ENCODE results near the gene HOXD12.

Gene HOXD12

GRCh38 chr2:176081376-176081836 lies 18.2 kb upstream of the HOXD12 start:
- DNase-seq = no peak

- DNase-seq = no peak
Observed at GRCh38 chr2:176081837-176082524, 17.6 kb upstream of the HOXD12 start.

- DNase-seq = no peak
Observed at GRCh38 chr2:176082525-176082823, 17.1 kb upstream of the HOXD12 start.

DNA sequence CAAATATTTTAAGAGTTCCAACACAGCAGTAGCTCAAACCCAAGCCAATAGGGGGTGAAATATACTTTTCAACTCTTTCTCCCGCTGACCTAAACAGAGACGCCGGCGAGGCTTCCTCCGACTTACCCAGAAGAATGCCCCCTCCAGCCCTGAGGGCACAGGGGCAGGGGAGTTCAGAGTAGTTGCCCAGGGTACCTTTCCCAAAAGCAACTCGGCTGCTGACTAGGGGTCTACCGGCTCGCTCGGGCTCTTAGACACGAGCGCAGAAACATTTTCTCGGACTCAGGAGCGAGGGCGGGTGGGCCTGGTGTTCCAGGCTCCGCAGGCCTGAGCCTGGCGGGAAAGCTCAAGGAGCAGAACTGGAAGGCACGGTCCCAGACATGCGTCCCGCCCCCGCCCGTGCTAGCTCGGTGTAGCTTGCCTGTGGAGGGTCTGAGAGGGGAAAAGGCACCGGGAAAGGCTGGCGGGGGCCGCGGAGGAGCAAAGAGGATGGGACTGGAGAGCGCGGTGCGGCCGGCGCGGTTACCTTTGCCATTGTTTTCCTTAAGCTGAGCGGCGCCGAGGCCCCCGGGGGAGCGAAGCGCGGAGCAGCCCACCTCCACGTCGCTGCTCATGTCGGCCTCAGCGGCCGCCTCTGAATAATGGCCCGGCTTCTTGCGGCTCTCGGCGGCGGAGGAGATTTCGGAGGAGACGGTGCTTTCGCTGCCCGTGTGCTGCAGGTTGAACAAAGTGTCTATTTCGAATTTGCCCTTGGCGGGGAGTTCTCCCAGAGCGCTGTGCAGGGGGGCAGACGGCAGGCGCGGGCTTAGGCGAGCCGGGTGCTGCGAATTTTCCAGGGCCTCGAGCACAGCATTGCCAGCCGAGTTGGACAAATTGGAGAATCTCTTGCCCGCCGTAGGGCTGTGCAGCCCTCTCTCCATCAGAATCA lies 16.5 kb upstream of the HOXD12 start:
- no peak for DNase-seq

- DNase-seq = no peak
Observed at GRCh38 chr2:176083796-176084261, 15.8 kb upstream of the HOXD12 start, which contains the start of gene EVX2. Gene EVX2 (minus strand): TSS chr2:176083962. CDS start chr2:176083776, 186 bp downstream.

DNA sequence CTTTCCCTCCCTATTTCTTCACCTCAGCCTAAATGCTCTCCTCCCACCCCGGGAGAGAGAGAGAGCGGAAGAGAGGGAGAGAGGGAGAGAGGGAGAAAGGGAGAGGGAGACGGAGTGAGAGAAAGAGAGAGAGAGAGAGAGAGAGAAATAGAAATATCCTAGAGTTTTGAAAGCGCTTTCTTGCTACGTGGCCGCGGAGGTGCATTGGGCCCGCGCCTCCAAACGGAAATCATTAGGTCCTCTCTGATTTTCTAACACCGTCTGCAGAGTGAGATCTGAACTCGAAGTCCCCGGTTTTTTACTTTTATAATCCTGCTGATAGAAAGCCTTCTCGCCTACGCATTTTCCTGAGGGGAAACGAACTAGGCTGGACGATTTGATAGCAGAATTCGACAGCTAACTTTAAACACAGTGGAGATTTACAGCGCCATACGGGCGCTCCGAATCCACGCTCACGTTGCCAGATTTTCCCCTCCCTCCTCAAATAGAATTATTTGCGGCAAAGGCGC lies 14.9 kb upstream of the HOXD12 start:
- DNase-seq = no peak

DNA sequence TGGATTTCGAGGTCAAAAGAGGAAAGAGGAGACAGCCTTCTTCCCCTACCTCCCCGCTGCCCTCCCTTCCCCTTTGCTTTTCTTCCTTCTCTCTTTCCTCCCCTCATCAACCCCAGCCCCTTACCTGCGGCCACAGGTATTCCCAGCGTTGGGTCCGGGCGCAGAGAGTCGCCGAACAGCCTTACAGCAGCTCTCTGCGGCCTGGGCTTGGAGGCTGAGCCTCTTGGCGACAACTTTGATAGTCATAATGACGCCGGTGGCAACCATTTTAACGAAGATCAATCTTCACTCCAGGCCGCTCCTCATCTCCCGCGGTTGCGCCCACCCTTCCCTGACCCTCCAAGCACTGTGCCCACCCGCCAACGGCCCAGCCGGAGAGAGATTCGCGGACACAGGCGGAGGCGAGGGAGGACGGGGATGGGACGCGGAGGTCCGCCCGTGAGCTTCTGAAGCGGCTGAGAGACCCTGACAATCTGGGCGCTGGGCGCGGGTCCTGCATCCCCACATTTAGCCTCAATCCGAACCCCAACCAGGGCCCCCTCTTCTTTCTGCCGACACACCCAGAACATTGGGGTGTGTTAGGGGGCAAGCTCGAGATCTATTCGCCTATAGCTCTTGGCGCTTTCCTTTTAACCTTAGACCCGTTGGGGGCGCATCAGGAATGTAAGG lies 14.3 kb upstream of the HOXD12 start:
- DNase-seq = no peak

DNA sequence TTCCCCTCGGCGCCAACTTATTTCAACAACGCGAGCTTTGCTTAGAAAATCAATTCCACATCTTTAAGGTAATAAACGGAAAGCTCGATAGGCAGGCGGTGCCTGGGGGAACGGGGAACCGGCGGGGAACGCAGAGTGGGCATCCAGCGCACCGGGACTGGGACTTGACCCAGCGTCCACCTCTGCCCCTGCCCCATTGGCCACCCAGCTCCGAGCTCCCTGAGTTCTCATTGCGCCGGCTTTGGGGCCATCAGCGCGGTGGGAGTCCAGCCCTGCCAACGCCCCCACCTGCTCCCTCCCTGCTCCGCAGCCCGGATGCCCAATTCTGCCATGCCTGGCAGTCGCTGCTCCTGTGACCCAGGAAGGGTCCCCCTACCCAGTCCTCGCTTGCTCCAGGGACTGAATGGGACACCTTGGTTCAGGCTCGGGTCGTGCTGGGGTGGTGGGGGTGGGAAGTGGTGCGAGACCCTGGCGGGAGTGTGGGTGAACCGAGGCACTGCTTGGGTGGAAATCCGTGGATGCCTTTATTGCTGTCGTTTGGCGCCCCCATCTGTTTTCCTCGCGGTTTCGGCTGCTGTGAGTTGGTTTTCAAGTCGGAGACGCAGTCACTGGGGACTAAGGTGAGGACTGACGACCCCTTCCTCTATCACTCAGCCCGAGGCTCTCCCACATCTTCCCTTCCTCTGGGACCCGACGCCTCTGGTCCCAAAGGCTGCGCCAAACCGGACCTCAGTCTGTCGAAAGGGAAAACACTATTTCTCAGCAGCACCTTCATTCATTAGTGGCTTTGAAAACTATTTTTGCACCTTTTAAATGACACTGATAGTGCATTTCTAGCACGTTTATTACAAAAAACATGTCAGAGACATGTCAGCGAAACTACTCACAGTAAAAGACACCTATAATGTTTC lies 13.5 kb upstream of the HOXD12 start:
- DNase-seq = no peak

DNA sequence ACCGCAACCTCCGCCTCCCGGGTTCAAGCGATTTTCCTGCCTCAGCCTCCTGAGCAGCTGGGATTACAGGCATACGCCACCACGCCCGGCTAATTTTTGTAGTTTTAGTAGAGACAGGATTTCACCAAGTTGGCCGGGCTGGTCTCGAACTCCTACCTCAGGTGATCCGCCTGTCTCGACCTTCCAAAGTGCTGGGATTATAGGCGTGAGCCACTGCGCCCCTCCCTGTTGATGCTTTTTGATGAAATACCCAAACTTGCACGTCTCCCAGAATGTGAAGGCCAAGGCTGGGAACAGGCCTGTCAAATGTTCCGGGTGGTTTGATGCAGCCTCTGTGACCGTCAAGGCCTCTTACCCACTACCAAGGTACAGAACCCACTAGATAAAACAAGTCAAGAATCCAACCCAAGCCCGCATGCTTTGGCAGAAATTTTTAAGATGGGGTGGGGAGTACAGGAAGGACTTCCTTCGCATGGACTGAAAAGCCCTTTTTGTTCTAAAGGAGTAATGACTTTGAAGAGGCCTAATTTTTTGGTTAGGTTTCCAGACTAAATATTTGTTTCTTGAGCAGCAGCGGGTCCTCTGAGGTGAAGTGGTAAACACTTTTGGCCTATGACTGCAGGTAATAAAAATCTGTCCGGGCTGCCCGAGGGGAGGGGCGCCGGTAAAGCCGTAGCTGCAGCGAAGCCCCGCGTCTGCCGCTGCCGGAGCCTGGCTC lies 12.1 kb upstream of the HOXD12 start:
- DNase-seq = no peak

DNA sequence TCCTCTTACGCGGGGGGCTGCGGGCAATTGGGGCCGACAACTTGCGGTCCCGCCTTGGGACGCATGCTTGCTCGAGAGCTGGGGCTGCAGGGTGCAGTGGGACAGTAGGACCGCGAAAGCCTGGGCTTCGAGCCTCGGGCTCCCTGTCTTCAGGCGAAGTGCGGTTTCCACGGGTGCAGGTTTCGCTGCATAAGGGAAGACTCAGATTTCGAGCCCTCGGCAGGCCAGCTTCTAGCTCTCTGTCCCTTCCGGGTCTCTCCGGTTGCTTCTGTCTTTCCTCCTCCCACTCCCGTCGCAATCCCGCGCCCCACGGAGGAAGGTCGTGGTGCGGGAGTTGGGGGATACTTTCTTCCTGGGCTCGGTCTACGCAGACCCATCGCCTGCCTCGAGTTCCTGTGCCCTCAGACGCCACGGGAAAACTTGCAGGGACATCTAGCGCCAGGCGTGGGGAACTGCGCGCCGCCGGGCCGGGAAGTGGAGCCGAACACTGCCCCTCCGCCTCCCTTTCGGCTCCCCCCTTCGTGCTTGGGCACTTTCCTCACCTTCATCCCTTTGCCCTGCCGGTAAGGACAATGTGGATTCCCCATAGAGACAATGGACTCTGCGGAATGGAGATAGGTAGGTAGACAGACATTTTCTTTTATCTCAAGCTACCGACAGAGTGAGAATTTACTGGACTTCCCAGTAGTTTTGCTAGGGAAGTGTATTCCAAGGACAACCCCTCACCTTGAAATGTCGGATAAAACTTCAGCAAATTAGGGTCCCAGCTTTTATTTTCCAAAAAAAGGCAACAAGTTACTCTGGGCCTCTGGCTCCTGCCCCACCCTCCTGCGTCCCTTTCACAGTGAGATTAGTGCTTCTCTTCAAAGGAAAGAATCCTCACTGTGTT lies 11.3 kb upstream of the HOXD12 start:
- DNase-seq = no peak

DNA sequence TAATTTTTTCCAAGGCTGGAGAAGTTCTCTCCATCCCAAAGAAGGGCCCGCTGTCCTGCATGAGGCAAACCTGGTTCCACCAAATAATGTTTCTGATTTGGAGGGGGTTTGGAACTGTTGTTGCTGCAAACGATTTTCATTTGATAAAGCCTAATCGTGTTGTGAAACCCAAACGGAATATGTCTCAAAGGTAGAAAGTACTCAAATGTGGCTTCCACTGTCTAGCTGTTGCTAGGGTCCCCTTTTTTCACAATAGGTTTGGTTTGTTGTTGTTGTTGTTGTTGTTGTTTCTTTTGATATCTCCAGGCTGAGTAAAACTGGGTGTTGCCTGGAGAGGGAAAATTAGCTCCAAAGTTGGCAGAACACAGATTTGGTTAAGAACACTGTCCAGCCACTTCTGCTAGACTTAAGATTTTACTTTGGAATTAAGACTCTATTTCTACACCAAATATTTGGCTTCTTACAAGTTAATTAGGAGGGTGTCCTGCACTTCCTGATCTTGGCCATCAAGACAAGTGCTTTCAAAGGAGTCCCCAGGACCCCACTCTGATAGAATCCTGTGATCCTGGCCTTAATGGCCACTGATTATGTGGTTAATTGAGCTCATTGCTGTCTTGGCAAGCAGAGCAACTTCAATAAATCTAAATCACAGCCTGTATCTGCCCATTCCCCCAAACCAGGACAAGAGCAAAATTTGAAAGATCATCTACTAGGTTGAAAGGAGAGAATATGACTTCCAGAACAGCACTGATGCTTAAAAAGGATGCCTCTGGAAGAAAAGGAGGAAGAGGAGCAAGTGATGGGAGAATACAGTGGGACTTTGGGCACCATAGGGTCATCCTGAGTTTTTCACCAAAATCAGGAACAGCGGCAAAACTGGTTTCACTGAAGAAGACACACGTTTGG lies 10.4 kb upstream of the HOXD12 start:
- DNase-seq = no peak

DNA sequence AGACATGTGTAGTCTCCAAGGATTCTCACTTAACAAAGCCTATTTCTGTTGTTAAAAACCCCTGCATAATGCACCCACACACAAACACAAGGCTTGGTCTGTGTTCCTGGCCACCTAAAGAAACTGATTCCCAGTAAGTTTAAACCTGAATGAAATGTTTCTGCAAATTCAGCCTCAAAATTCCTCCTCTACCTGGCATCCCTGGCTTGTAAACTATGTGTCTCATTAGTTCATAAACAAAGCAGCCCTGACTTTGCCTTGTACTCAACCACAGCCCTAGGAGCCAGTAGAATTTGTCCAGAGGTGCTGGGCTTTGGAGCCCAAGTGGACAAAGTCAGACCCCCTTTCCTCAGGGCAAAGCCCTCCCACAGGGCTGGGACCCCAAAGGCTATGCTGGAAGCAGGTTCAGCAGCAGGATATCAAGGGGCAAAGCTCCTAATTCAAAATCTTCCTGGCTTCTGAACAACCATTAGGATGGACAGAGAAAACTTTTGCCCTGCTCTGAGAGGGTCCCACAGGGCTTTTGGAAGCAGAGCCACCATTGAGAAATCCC lies 9.7 kb upstream of the HOXD12 start:
- no peak for DNase-seq

DNA sequence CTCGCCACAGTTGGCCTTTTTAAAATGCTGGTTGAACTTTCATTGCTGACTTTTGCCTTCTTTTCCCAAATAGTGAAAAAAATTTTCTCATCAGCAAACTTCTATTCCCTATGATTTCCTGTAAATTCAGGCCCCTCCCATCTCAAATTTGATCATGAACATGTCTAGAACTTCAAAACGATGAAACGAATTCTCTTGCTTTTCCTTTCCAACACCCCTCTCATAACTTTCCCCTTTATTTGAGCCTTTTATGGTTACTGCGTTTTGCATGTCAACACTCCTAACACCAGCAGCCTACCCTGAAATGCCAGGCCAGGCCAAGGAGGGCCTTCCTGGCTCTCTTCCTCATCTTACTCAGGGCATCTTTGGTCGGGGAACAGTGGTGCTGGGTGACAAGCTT lies 8.7 kb upstream of the HOXD12 start:
- no peak for DNase-seq

GRCh38 chr2:176091329-176092258 lies 8.0 kb upstream of the HOXD12 start:
- DNase-seq = no peak

DNA sequence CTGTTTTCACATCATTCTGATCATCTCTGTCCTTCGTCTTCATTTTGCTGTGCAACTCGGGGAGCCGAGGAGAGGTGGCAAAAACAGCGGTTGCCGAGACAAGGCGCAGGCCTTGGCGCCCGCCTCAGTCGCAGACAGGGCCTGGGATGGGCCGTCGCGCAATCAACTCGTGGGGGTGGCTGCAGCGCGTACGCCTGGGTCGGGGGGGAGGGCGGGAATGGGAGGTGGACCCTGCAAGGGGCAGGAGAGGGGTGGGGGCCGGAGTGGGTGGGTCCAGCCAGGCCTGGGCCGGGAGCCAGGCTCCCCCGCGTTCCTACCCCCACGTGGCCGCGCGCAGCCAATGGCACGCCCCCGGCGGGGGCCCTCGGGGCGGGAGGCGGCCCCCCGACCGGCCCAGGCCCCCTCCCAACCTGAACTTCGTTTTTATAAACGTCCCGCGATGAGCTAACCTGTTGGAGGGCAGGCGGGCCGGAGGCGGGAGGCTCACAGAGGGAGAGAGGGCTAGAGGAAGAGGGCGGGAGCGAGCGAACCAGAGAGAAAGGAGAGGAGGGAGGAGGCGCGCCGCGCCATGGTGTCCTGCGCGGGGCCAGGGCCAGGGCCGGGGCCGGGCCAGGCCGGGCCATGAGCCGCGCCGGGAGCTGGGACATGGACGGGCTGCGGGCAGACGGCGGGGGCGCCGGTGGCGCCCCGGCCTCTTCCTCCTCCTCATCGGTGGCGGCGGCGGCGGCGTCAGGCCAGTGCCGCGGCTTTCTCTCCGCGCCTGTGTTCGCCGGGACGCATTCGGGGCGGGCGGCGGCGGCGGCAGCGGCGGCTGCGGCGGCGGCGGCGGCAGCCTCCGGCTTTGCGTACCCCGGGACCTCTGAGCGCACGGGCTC lies 7.1 kb upstream of the HOXD12 start, which contains the start of gene HOXD13:
HOXD13 (plus strand) TSS at position 452 of the 875 bp plus-strand sequence; CDS start at position 622, 170 bp downstream.
- DNase-seq = no peak

GRCh38 chr2:176093145-176093897 lies 6.3 kb upstream of the HOXD12 start:
- DNase-seq = no peak

All from T1000 (cell line).